SK-N-SH treated with all-trans-retinoic acid at 6 μM for 48 hours (cell line): ENCODE results near the gene PANK3.

ENCODE experiments used
- ARNTL ChIP-seq: fragments of 450-650 bp; formaldehyde crosslinking; IDR thresholded peaks from 2 replicates; pipeline ENCODE4 v1.5.0; 2020; ENCODE audit warnings: low read depth, mild to moderate bottlenecking, moderate library complexity, borderline replicate concordance
- CREB5 ChIP-seq: fragments of 250-450 bp; sonication (Bioruptor Pico); IDR thresholded peaks from 2 replicates; pipeline ENCODE4 v1.5.1; 2020; ENCODE audit warnings: low read depth, mild to moderate bottlenecking, moderate library complexity
- CSDC2 ChIP-seq: fragments of 250-450 bp; sonication (Bioruptor Pico); IDR thresholded peaks from 2 replicates; pipeline ENCODE4 v1.5.0; 2020; ENCODE audit warnings: mild to moderate bottlenecking, moderate library complexity
- GLIS3 ChIP-seq: fragments of 250-450 bp; sonication (Bioruptor Pico); IDR thresholded peaks from 2 replicates; pipeline ENCODE4 v1.5.0; 2020; ENCODE audit warnings: mild to moderate bottlenecking, moderate library complexity
- PATZ1 ChIP-seq: fragments of 250-450 bp; sonication (Bioruptor Pico); IDR thresholded peaks from 2 replicates; pipeline ENCODE4 v1.8.0; 2020; ENCODE audit warnings: mild to moderate bottlenecking, moderate library complexity, borderline replicate concordance
- RARB ChIP-seq: fragments of 250-450 bp; sonication (Bioruptor Pico); IDR thresholded peaks from 2 replicates; pipeline ENCODE4 v1.8.0; 2021; ENCODE audit warnings: mild to moderate bottlenecking, moderate library complexity
- SNAI2 ChIP-seq: fragments of 250-450 bp; sonication (Bioruptor Pico); IDR thresholded peaks from 2 replicates; pipeline ENCODE4 v1.5.0; 2020; ENCODE audit warnings: mild to moderate bottlenecking, moderate library complexity
- ZC3H10 ChIP-seq: fragments of 250-450 bp; sonication (Bioruptor Pico); IDR thresholded peaks from 2 replicates; pipeline ENCODE4 v1.5.1; 2021; ENCODE audit warnings: mild to moderate bottlenecking, moderate library complexity
- ZFP3 ChIP-seq: fragments of 250-450 bp; sonication (Bioruptor Pico); IDR thresholded peaks from 2 replicates; pipeline ENCODE4 v1.5.0; 2020; ENCODE audit warnings: mild to moderate bottlenecking, moderate library complexity
- ZNF565 ChIP-seq: fragments of 450-650 bp; formaldehyde crosslinking; conservative IDR thresholded peaks from 2 replicates; pipeline ENCODE4 v1.5.0; 2020; ENCODE audit warnings: low read depth, mild to moderate bottlenecking, moderate library complexity
- ZNF8 ChIP-seq: fragments of 450-650 bp; formaldehyde crosslinking; IDR thresholded peaks from 2 replicates; pipeline ENCODE4 v1.5.0; 2020; ENCODE audit warnings: mild to moderate bottlenecking, moderate library complexity
- TF ChIP-seq, protein P1 (sequence below): fragments of 250-450 bp; sonication (Bioruptor Pico); IDR thresholded peaks from 2 replicates; pipeline ENCODE4 v1.5.1; 2021; ENCODE audit warnings: mild to moderate bottlenecking, moderate library complexity
- TF ChIP-seq, protein P2 (sequence below): fragments of 250-450 bp; sonication (Bioruptor Pico); IDR thresholded peaks from 2 replicates; pipeline ENCODE4 v1.5.0; 2020; ENCODE audit warnings: mild to moderate bottlenecking, moderate library complexity

DNA sequence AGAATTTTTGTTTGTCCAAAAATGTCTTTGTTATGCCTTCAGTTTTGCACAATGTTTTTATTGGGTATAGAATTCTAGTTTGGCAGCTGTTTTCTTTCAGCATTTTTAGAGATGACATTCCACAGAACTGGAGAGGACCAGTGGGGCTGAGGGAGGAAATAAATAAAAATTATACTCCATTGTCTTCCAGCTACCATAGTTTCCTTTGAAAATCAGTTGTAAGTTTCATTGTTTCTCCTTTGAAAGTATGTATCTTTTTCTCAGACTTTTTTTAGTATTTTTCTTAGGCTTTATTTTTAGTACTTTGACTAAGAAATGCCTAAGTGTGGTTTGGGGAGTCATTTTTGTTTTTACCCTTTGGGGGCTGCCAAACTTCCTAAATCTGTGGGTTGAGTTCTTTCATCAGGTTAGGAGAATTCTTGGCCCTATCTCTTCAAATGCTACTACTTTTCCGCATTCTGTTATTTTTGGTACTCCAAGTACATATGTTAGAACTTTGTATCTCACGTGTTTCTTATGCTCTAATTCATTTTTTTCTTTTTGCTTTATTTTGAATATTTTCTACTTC lies 65.2 kb downstream of the PANK3 start:
- TF ChIP-seq RARB: no peak
- TF ChIP-seq ARNTL (CRISPR knock-in tag): no peak
- TF ChIP-seq CSDC2 (CRISPR knock-in tag): no peak
- TF ChIP-seq, protein P1, sequence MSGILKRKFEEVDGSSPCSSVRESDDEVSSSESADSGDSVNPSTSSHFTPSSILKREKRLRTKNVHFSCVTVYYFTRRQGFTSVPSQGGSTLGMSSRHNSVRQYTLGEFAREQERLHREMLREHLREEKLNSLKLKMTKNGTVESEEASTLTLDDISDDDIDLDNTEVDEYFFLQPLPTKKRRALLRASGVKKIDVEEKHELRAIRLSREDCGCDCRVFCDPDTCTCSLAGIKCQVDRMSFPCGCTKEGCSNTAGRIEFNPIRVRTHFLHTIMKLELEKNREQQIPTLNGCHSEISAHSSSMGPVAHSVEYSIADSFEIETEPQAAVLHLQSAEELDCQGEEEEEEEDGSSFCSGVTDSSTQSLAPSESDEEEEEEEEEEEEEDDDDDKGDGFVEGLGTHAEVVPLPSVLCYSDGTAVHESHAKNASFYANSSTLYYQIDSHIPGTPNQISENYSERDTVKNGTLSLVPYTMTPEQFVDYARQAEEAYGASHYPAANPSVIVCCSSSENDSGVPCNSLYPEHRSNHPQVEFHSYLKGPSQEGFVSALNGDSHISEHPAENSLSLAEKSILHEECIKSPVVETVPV (CRISPR knock-in tag): no peak
- TF ChIP-seq PATZ1 (CRISPR knock-in tag): no peak
- no peak for TF ChIP-seq GLIS3 (CRISPR knock-in tag)
- TF ChIP-seq ZC3H10 (CRISPR knock-in tag): no peak
- TF ChIP-seq CREB5 (CRISPR knock-in tag): no peak
- TF ChIP-seq, protein P2, sequence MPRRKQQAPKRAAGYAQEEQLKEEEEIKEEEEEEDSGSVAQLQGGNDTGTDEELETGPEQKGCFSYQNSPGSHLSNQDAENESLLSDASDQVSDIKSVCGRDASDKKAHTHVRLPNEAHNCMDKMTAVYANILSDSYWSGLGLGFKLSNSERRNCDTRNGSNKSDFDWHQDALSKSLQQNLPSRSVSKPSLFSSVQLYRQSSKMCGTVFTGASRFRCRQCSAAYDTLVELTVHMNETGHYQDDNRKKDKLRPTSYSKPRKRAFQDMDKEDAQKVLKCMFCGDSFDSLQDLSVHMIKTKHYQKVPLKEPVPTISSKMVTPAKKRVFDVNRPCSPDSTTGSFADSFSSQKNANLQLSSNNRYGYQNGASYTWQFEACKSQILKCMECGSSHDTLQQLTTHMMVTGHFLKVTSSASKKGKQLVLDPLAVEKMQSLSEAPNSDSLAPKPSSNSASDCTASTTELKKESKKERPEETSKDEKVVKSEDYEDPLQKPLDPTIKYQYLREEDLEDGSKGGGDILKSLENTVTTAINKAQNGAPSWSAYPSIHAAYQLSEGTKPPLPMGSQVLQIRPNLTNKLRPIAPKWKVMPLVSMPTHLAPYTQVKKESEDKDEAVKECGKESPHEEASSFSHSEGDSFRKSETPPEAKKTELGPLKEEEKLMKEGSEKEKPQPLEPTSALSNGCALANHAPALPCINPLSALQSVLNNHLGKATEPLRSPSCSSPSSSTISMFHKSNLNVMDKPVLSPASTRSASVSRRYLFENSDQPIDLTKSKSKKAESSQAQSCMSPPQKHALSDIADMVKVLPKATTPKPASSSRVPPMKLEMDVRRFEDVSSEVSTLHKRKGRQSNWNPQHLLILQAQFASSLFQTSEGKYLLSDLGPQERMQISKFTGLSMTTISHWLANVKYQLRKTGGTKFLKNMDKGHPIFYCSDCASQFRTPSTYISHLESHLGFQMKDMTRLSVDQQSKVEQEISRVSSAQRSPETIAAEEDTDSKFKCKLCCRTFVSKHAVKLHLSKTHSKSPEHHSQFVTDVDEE (CRISPR knock-in tag): no peak
- TF ChIP-seq ZFP3: no peak
- TF ChIP-seq ZNF8 (CRISPR knock-in tag): no peak
- no peak for TF ChIP-seq ZNF565 (CRISPR knock-in tag)
- TF ChIP-seq SNAI2 (CRISPR knock-in tag): no peak
